GM12878 (cell line): ENCODE measurements around the gene MAML3.

Experiments
- CREB1 ChIP-seq: IDR thresholded peaks from 2 replicates; pipeline ENCODE4 v1.6.1; 2012; ENCODE audit warnings: low read depth, mild to moderate bottlenecking, inconsistent platforms
- EED ChIP-seq: sonication (generic); IDR thresholded peaks from 2 replicates; pipeline ENCODE4 v1.6.1; 2016; ENCODE audit warnings: antibody characterized with exemption, low read depth
- FOXK2 ChIP-seq: fragments of 450-650 bp; IDR thresholded peaks from 2 replicates; pipeline ENCODE4 v1.6.1; 2017; ENCODE audit warnings: mild to moderate bottlenecking, moderate library complexity
- HCFC1 ChIP-seq: fragments of 150-350 bp; IDR thresholded peaks from 2 replicates; pipeline ENCODE4 v1.6.1; 2014; ENCODE audit warnings: low read length
- JUNB ChIP-seq: IDR thresholded peaks from 2 replicates; pipeline ENCODE4 v1.6.1; 2016; ENCODE audit warnings: antibody characterized with exemption, mild to moderate bottlenecking
- POLR2A ChIP-seq: IDR thresholded peaks from 2 replicates; pipeline ENCODE4 v1.6.1; 2011; ENCODE audit warnings: low read depth, mild to moderate bottlenecking, low read length
- POU2F2 ChIP-seq: IDR thresholded peaks from 3 replicates; pipeline ENCODE4 v1.6.1; 2011; ENCODE audit warnings: low read depth, mild to moderate bottlenecking, low read length, borderline replicate concordance
- SIN3A ChIP-seq: IDR thresholded peaks from 2 replicates; pipeline ENCODE4 v1.6.1; 2012; ENCODE audit warnings: low read depth, low read length, improper control_type of control experiment
- STAT3 ChIP-seq: IDR thresholded peaks from 2 replicates; pipeline ENCODE4 v1.6.1; 2011; ENCODE audit warnings: low read depth, low read length, improper control_type of control experiment
- TF ChIP-seq, protein P1 (sequence below), 3 experiments: IDR thresholded peaks in 2 of 3; conservative IDR thresholded peaks in 1 of 3; 2 replicates each; pipeline ENCODE4 v1.5.1; 2011; ENCODE audit warnings: low read depth in 3 of 3, low read length in 3 of 3, mild to moderate bottlenecking in 3 of 3, control low read depth in 2 of 3, moderate library complexity in 2 of 3, inconsistent platforms in 1 of 3, mixed read lengths in 1 of 3; ENCODE audit not compliant: control insufficient read depth in 2 of 3, insufficient read depth in 1 of 3; ENCODE audit errors: extremely low read depth in 1 of 3
- TF ChIP-seq, protein P2 (sequence below): IDR thresholded peaks from 2 replicates; pipeline ENCODE4 v1.6.1; 2012; ENCODE audit warnings: mild to moderate bottlenecking, low read depth, low read length

DNA sequence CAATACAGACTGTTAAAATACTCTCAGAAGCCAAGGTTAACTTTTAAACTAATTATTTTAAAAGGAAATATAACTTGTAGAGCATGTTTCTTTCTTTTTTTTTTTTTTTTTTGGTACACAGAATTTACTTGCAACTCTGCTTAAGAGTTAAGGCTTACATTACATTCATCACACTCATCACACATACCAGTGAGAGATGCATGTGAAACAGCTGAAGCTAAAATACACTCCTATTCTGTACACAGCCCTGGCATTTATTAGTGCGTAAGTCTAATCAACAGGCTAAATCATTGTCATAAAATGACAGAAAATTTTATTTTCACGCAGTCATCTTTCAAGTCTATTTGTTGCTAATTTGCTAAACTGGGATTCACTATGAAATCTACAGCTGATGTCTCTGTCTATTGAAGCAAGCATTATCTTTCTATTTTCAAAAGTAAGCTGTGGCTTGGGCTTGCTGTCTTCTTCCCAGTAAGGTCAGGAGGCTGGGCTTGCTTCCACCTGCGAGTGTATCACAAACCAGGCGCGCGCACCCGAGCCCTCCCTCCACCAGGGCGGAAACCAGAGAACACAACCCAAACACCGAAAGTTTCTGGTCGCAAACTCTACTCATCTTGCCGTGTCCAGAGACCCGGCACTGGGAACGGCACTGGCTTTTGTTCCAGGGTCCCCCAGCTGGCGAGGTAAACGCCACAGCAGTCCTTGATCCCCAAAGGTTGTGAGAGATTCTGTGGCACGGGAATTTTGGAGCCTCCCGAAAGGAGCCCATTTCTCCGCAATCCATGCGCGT, 3.9 kb downstream of the MAML3 start:
- TF ChIP-seq, protein P1, sequence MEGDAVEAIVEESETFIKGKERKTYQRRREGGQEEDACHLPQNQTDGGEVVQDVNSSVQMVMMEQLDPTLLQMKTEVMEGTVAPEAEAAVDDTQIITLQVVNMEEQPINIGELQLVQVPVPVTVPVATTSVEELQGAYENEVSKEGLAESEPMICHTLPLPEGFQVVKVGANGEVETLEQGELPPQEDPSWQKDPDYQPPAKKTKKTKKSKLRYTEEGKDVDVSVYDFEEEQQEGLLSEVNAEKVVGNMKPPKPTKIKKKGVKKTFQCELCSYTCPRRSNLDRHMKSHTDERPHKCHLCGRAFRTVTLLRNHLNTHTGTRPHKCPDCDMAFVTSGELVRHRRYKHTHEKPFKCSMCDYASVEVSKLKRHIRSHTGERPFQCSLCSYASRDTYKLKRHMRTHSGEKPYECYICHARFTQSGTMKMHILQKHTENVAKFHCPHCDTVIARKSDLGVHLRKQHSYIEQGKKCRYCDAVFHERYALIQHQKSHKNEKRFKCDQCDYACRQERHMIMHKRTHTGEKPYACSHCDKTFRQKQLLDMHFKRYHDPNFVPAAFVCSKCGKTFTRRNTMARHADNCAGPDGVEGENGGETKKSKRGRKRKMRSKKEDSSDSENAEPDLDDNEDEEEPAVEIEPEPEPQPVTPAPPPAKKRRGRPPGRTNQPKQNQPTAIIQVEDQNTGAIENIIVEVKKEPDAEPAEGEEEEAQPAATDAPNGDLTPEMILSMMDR (IDR thresholded peaks at IDR 0.05 in 2 of 3, conservative IDR thresholded peaks at IDR 0.05 in 1 of 3; ENCODE audit: control insufficient read depth in 2 of 3, extremely low read depth in 1 of 3, insufficient read depth in 1 of 3, low read depth in 3 of 3, low read length in 3 of 3): no peak
- TF ChIP-seq SIN3A (no peak), HCFC1 (no peak), CREB1 (no peak), EED (no peak), JUNB (no peak), STAT3 (no peak), POU2F2 (no peak), POLR2A (no peak), FOXK2 (no peak)
- TF ChIP-seq, protein P2, sequence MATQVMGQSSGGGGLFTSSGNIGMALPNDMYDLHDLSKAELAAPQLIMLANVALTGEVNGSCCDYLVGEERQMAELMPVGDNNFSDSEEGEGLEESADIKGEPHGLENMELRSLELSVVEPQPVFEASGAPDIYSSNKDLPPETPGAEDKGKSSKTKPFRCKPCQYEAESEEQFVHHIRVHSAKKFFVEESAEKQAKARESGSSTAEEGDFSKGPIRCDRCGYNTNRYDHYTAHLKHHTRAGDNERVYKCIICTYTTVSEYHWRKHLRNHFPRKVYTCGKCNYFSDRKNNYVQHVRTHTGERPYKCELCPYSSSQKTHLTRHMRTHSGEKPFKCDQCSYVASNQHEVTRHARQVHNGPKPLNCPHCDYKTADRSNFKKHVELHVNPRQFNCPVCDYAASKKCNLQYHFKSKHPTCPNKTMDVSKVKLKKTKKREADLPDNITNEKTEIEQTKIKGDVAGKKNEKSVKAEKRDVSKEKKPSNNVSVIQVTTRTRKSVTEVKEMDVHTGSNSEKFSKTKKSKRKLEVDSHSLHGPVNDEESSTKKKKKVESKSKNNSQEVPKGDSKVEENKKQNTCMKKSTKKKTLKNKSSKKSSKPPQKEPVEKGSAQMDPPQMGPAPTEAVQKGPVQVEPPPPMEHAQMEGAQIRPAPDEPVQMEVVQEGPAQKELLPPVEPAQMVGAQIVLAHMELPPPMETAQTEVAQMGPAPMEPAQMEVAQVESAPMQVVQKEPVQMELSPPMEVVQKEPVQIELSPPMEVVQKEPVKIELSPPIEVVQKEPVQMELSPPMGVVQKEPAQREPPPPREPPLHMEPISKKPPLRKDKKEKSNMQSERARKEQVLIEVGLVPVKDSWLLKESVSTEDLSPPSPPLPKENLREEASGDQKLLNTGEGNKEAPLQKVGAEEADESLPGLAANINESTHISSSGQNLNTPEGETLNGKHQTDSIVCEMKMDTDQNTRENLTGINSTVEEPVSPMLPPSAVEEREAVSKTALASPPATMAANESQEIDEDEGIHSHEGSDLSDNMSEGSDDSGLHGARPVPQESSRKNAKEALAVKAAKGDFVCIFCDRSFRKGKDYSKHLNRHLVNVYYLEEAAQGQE: no peak
